CD14-positive monocyte (primary cell): Measurements from ENCODE around the gene CADM2. TPM values are rescaled to one million over a fixed set of nuclear protein-coding genes. Genes with fewer than 3 reads are reported as not detected.

Experiments
- DNase-seq, 3 donors: peaks; one replicate each; pipeline ENCODE4 v3.0.0-alpha.2; 2011 to 2022
- H2AFZ ChIP-seq: 2 replicates; pipeline ENCODE4 v1.6.0; 2012; ENCODE audit warnings: mild to moderate bottlenecking, low read depth, low read length, inconsistent platforms; ENCODE audit not compliant: insufficient read depth, poor library complexity, severe bottlenecking
- H3K27ac ChIP-seq, 2 donors: 1 replicate in 1 of 2; 2 replicates in 1 of 2; pipeline ENCODE4 v1.5.1; 2012 to 2013; ENCODE audit warnings: low read length in 2 of 2, control low read depth in 1 of 2, inconsistent platforms in 1 of 2, low read depth in 1 of 2, mild to moderate bottlenecking in 1 of 2
- H3K27me3 ChIP-seq, 2 donors: one replicate each; pipeline versions ENCODE4 v1.6.0 to v1.6.1; 2011 to 2013; ENCODE audit warnings: low read length in 2 of 2; ENCODE audit not compliant: control insufficient read depth in 2 of 2, insufficient read depth in 2 of 2
- H3K36me3 ChIP-seq, 2 donors: replicated peaks in 1 of 2; 1 replicate in 1 of 2; 2 replicates in 1 of 2; pipeline versions ENCODE4 v1.5.1 to v1.6.1; 2012 to 2013; ENCODE audit warnings: low read length in 2 of 2, control low read depth in 1 of 2, inconsistent platforms in 1 of 2, mild to moderate bottlenecking in 1 of 2; ENCODE audit not compliant: insufficient read depth in 2 of 2, control insufficient read depth in 1 of 2
- H3K4me1 ChIP-seq, 2 donors: 1 replicate in 1 of 2; 2 replicates in 1 of 2; pipeline versions ENCODE4 v1.5.1 to v1.6.1; 2012 to 2013; ENCODE audit warnings: low read length in 2 of 2, control low read depth in 1 of 2, inconsistent platforms in 1 of 2, mild to moderate bottlenecking in 1 of 2, moderate library complexity in 1 of 2; ENCODE audit not compliant: insufficient read depth in 2 of 2, control insufficient read depth in 1 of 2
- H3K4me2 ChIP-seq: replicated peaks from 2 replicates; pipeline ENCODE3; 2012; ENCODE audit warnings: low read length, moderate library complexity, mild to moderate bottlenecking; ENCODE audit not compliant: poor library complexity, severe bottlenecking; ENCODE audit errors: extremely low read depth
- H3K4me3 ChIP-seq, 3 experiments: fragments of 200-600 bp in 1 of 3; sonication (generic) in 1 of 3; replicated peaks in 1 of 3; 1 replicate in 2 of 3; 2 replicates in 1 of 3; pipeline ENCODE4 v1.5.1; 2011 to 2013; ENCODE audit warnings: low read length in 3 of 3, mild to moderate bottlenecking in 3 of 3, control low read depth in 2 of 3, low read depth in 2 of 3, inconsistent platforms in 1 of 3, moderate library complexity in 1 of 3
- H3K79me2 ChIP-seq: 2 replicates; pipeline ENCODE4 v1.6.0; 2012; ENCODE audit warnings: mild to moderate bottlenecking, control low read depth, inconsistent platforms, low read length, moderate library complexity; ENCODE audit not compliant: insufficient read depth
- H3K9ac ChIP-seq: 2 replicates; pipeline ENCODE4 v1.6.0; 2017; ENCODE audit warnings: low read length, mild to moderate bottlenecking; ENCODE audit not compliant: insufficient read depth, poor library complexity, severe bottlenecking
- H3K9me3 ChIP-seq, 2 donors: replicated peaks in 1 of 2; 1 replicate in 1 of 2; 2 replicates in 1 of 2; pipeline versions ENCODE4 v1.5.1 to v1.6.1; 2012 to 2013; ENCODE audit warnings: low read length in 2 of 2, control low read depth in 1 of 2; ENCODE audit not compliant: control insufficient read depth in 1 of 2, insufficient read depth in 1 of 2
- H4K20me1 ChIP-seq: 2 replicates; pipeline ENCODE4 v1.6.0; 2012; ENCODE audit warnings: mild to moderate bottlenecking, low read length, control low read depth, moderate library complexity; ENCODE audit not compliant: insufficient read depth
- H3K27ac Mint-ChIP-seq, 7 donors: one replicate each; pipeline ENCODE4 v1.8.0; 2020; ENCODE audit warnings: mild to moderate bottlenecking in 7 of 7, mixed read lengths in 7 of 7, moderate library complexity in 6 of 7, inconsistent platforms in 2 of 7
- H3K27me3 Mint-ChIP-seq, 3 donors: one replicate each; pipeline ENCODE4 v1.8.0; 2021 to 2022; ENCODE audit warnings: low read depth in 3 of 3, mild to moderate bottlenecking in 3 of 3, mixed read lengths in 3 of 3, moderate library complexity in 3 of 3, inconsistent platforms in 1 of 3
- H3K36me3 Mint-ChIP-seq, 2 donors: one replicate each; pipeline ENCODE4 v1.8.0; 2020; ENCODE audit warnings: mixed read lengths in 2 of 2, inconsistent platforms in 1 of 2, mild to moderate bottlenecking in 1 of 2
- H3K4me1 Mint-ChIP-seq: one replicate; pipeline ENCODE4 v1.8.0; 2020; ENCODE audit warnings: mild to moderate bottlenecking, mixed read lengths
- H3K4me3 Mint-ChIP-seq, 2 donors: one replicate each; pipeline ENCODE4 v1.8.0; 2020; ENCODE audit warnings: mild to moderate bottlenecking in 2 of 2, mixed read lengths in 2 of 2, moderate library complexity in 1 of 2
- H3K9me3 Mint-ChIP-seq, 7 donors: one replicate each; pipeline ENCODE4 v1.8.0; 2020 to 2022; ENCODE audit warnings: mixed read lengths in 7 of 7, mild to moderate bottlenecking in 6 of 7, moderate library complexity in 6 of 7, inconsistent platforms in 2 of 7
- CTCF ChIP-seq: fragments of 200-600 bp; IDR thresholded peaks from one replicate; pipeline ENCODE4 v1.8.0; 2022; ENCODE audit warnings: antibody characterized with exemption, mild to moderate bottlenecking
- WGBS: methylation state at CpG from one replicate; pipeline ENCODE4 v1.1.5; 2013; ENCODE audit warnings: missing lambda C conversion rate; ENCODE audit not compliant: insufficient coverage; 5-methylcytosine and 5-hydroxymethylcytosine counted together
- intact Hi-C, 2 donors: fragments of 100-400 bp; cut with micrococcal nuclease; formaldehyde crosslinking; loops; one replicate each; pipeline versions ENCODE4 v1.15.0 to v1.15.1; 2023
- polyA plus RNA-seq, 3 donors: library from polyadenylated mRNA; depleted of rRNA in 1 of 3; unstranded in 2 of 3; stranded (reverse) in 1 of 3; fragments of 300-500 nt in 2 of 3; fragments of >200 nt in 1 of 3; fragmentation: Illumina TruSeq in 2 of 3; gene quantifications; 1 replicate in 2 of 3; 2 replicates in 1 of 3; pipeline ENCODE4 v1.2.3, GENCODE V29; 2012 to 2021

Gene CADM2
- polyA plus RNA-seq, 3 donors = not detected

GRCh38 chr3:84962415-84962814 lies 3.6 kb downstream of the CADM2 start:
- no peak overlapping the region for H3K9ac ChIP-seq
- peaks cover 43 to 57% of the 10 kb centered on the region in 2 donors for H3K27me3 ChIP-seq
- TF ChIP-seq CTCF = no peak
- H3K9me3 Mint-ChIP-seq = peaks cover 3 to 28% (median 21%) of the 10 kb centered on the region in 7 donors
- WGBS = no CpG with 5 or more reads among the region's 5 CpGs
- H3K79me2 ChIP-seq = no peaks in the 10 kb centered on the region
- peaks cover 11% of the 10 kb centered on the region in 2 donors for H3K4me1 ChIP-seq
- no peak overlapping the region for H3K4me2 ChIP-seq
- no peak for DNase-seq
- H2AFZ ChIP-seq = no peak overlapping the region
- H3K4me3 Mint-ChIP-seq = peak overlapping the region in 1 of 2 donors; percentile 18
- no peaks in the 10 kb centered on the region for H3K36me3 ChIP-seq
- H3K4me3 ChIP-seq = no peak overlapping the region
- H3K9me3 ChIP-seq = peaks cover 18 to 31% of the 10 kb centered on the region in 2 donors
- H3K4me1 Mint-ChIP-seq = peaks cover 15% of the 10 kb centered on the region
- no peak overlapping the region for H3K27ac Mint-ChIP-seq
- peaks cover 50 to 51% (median 51%) of the 10 kb centered on the region in 3 donors for H3K27me3 Mint-ChIP-seq
- H3K27ac ChIP-seq = no peak overlapping the region
- peaks cover 0 to 8% of the 10 kb centered on the region in 2 donors for H3K36me3 Mint-ChIP-seq
- intact Hi-C loops = no loop called here
- H4K20me1 ChIP-seq = no peaks in the 10 kb centered on the region

- Histone ChIP-seq H3K4me2 (no peak overlapping the region), H3K9ac (no peak overlapping the region), H3K4me1 (peaks cover 11% of the 10 kb centered on the region in 2 donors), H3K27me3 (peaks cover 36 to 50% of the 10 kb centered on the region in 2 donors), H3K27ac (no peak overlapping the region), H3K9me3 (peaks cover 18 to 31% of the 10 kb centered on the region in 2 donors), H3K36me3 (no peaks in the 10 kb centered on the region), H2AFZ (no peak overlapping the region), H3K4me3 (no peak overlapping the region), H4K20me1 (no peaks in the 10 kb centered on the region), H3K79me2 (no peaks in the 10 kb centered on the region)
- intact Hi-C loops = no loop called here
- no peak for TF ChIP-seq CTCF
- Mint-ChIP-seq H3K27ac (no peak overlapping the region), H3K27me3 (peaks cover 42 to 45% (median 44%) of the 10 kb centered on the region in 3 donors), H3K9me3 (peaks cover 3 to 27% (median 21%) of the 10 kb centered on the region in 7 donors), H3K36me3 (peaks cover 0 to 8% of the 10 kb centered on the region in 2 donors), H3K4me1 (peaks cover 15% of the 10 kb centered on the region), H3K4me3 (no peak overlapping the region)
- no CpG with 5 or more reads among the region's 2 CpGs for WGBS
- DNase-seq = no peak
Measured at GRCh38 chr3:84963137-84963536, 4.3 kb downstream of the CADM2 start.
